Sciatic nerve (tissue), 2 donors: Measurements from ENCODE around the gene FARSA. TPM values are rescaled to one million over a fixed set of nuclear protein-coding genes. Genes with fewer than 3 reads are reported as not detected.
"Not testable (repeated sequence)": the region's sequence is repeated elsewhere in the genome, so short reads cannot be mapped to it uniquely, and the experiment has no call there.

Source experiments
- ATAC-seq: fragments of 200-7000 bp; cut with Tn5 transposase; one replicate; pipeline ENCODE4 v1.9.1; 2020; ENCODE audit warnings: mild to moderate bottlenecking, moderate library complexity
- DNase-seq: peaks from one replicate; pipeline ENCODE4 v3.0.0-alpha.2; 2020; ENCODE audit warnings: low spot score
- intact Hi-C: fragments of 100-400 bp; cut with DNase I; formaldehyde crosslinking; loops from one replicate; pipeline ENCODE4 v1.14.2; 2022
- total RNA-seq: library from RNA; stranded (reverse); fragmentation: NEBNext Ultra II Directional; extraction: Animal tissue kit (Norgen Biotek cat#: 25700); gene quantifications from one replicate; pipeline ENCODE4 v1.2.1, GENCODE V29; 2021
- donor health status: DM: no; HTN: no; CAD: no.
- donor health status: DM: no; HTN: no; CAD: no.

FARSA gene
- total RNA-seq, 1 donor from 2014 or later, result 33.7 TPM

DNA sequence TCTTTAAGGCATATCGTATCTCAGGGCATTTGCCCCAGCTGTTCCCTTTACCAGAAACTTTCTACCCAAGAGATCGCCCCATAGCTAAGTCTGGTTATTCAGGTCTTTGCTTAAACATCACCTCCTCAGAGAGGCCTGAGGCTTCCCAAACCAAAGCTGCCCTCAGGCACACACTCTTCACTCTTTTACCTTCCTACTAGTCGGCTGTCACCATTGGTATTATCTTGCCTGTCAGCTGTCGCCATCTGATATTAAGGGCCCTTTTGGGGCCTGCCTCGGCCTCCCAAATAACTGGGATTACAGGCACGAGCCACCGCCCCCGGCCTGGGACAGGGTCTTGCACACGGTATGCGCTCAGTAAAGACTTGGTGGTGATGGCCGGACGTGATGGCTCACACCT, 22.5 kb upstream of the FARSA start:
- ATAC-seq, result no peak
- no peak for DNase-seq
- intact Hi-C loops, result no loop called here

DNA sequence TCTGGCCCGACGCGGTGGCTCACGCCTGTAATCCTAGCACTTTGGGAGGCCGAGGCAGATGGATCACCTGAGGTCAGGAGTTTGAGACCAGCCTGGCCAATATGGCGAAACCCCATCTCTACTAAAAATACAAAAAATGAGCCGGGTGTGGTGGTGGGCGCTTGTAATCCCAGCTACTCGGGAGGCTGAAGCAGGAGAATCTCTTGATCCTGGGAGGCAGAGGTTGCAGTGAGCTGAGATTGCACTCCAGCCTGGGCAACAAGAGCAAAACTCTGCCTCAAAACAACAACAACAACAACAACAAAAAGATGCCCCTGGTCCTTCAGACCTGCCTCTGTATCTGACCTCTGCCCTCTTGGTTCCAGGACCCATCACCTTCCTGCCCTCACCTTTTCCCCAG, 22.1 kb upstream of the FARSA start:
- intact Hi-C loops, DNase-seq, ATAC-seq: not testable (repeated sequence)

DNA sequence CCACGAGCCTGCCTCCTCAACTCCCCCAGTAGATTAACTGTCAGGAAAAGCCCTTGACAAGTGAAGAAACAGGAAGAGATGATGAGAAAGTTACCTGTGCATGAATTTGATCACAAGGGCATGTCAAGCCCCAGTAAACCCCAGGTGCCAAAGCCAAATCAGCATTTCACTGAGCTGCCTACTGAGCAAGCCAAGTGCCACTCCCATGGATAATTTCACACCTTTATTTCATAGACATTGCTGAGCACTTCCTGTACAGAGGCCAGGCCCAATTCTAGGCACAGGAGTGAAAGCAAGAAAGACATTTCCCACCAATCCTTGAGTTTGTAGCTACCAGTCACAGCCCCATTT, 21.1 kb upstream of the FARSA start:
- no peak for ATAC-seq

DNA sequence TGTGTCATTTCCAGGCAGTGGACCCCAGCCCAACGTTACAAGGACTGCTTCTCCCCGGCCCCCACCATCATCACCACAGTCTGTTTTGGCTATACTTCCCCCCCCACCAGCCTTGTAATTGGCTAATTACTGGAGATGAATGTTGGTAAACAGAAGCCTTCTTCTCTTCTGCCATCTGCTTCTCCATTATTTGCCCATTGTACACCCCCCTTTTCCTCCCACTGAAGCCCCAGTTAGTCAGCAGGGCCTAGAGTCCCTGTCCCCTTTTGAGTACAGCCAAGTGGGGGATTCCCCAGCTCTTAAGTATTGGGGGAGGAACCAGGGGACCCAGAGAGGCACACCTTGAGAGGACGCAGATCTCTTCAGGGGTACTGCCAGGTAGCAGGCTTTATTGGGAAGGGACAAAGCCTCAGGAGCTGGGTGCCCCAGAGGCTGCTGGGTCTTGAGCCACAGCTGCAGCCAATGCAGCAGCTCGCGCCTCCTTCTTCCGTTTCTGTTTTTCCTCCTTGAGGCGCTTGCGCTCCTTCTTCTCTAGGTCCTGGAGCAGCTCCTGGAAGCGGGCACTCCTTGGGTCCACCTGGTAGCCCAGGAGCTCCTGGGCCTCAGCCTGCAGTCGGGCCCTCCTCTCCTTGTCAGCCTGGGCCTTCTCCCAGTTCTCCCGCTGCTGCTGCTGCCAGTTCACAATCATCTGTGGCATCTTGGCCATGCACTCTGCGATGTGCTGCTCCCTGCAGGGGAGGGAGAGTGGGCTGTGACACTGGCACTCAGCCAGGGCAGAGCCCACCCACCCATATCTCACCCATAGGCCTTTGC, 20.5 kb upstream of the FARSA start:
- DNase-seq (no peak), ATAC-seq (no peak)
- intact Hi-C loops, result no loop called here

More for the DNA sequence above, 21.1 kb upstream of the FARSA start:
- intact Hi-C loops, result no loop called here
- no peak for DNase-seq

DNA sequence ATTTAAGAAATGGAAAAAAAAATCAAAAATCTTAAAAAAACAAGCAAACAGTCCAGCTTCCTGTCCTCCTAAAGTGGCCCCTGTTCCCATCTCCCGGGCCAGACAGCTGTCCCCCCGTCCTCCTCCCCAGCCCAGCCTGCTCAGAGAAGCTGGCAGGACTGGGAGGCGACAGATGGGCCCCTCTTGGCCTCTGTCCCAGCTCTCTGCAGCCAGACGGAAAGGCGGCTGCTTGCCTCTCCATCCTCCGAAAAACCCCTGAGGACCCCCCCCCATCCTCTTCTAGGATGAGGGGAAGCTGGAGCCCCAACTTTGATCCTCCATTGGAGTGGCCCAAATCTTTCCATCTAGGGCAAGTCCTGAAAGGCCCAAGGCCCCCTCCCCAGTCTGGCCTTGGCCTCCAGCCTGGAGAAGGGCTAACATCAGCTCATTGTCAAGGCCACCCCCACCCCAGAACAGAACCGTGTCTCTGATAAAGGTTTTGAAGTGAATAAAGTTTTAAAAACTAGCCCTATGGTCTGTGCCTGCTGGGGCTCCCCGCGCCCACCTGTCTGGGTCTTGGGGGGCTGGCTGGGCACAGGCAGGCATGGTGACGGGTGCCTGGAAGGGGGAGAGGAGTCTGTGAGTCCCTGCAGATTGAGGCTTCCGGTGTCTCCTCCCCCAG, 19.8 kb upstream of the FARSA start:
- ATAC-seq, result no peak
- DNase-seq, result no peak
- intact Hi-C loops, result no loop called here

DNA sequence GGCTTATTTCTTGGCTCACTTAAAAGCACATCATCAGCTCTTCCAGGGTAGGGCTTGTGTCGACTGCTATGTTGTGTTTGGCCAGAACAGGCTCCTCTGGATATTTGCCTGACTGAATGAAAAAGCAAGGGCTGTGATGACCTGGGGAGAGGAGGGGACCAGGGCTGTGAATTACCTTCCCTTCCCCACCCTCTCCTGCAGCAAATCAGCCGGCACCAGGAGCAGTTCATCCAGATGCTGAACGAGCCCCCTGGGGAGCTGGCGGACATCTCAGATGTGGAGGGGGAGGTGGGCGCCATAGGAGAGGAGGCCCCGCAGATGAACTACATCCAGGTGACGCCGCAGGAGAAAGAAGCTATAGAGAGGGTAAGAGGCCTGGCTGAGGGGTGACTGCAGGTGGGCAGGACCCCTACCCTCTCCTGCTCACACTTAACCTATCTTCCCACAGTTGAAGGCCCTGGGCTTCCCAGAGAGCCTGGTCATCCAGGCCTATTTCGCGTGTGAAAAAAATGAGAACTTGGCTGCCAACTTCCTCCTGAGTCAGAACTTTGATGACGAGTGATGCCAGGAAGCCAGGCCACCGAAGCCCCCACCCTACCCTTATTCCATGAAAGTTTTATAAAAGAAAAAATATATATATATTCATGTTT, 19.1 kb upstream of the FARSA start:
- intact Hi-C loops, result no loop called here
- DNase-seq (no peak), ATAC-seq (no peak)

DNA sequence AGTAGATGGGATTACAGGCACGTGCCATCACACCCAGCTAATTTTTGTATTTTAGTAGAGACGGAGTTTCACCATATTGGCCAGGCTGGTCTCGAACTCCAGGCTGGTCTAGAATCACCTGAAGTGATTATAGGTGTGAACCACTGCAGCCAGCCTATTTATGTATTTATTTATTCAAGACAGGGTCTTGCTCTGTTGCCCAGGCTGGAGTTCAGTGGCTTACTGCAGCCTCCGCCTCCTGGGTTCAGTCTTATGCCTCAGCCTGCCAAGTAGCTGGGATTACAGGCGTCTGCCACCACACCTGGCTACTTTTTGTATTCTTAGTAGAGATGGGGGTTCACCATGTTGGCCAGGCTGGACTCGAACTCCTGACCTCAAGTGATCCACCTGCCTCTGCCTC, 18.5 kb upstream of the FARSA start:
- DNase-seq, intact Hi-C loops: not testable (repeated sequence)

DNA sequence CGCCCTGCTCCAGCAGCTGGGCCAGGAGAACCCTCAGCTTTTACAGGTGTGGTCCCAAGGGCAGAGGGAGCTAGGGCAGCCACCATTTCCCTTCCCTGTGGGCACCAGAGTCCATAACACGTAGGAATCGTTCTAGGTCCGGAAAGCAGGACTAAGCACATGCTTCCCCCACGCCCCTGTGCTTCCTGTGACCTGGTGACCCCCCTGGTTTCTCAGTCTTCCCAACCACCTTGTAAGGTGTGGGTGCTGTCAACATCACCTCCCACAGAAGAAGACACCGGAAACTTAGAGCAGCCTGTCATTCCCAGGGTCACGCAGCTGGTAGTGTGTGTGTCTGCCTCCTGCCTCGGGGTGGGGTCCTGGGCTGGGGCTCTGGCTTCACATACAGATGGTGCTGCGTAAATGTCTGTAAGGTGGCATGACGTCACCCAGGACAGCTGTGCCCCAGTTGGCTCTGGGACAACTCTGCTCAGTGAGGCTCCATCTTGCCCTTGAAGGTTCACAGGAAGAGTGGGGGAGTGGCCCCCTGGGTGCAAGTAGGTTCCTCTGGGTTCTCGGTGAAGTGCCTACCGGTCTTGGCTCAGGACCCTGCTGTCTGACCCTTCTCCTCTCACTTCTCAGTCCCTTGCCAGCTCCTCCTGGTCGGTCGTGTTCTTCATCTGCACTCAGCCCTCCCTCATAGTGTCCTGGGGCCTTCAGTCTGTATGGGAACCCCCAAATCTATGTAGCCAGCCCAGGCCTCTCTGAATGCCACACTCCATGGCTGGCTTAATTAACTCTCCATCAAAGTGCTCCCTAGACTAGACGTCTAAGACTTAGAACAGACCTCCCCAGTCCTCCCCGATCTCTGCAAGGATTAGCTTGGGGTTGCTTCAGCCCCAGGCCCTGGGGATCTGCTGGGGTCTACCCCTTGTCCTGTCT, 16.1 kb upstream of the FARSA start:
- ATAC-seq, result no peak
- intact Hi-C loops, result no loop called here
- no peak for DNase-seq

More for the DNA sequence above, 18.5 kb upstream of the FARSA start:
- not testable (repeated sequence) for ATAC-seq

DNA sequence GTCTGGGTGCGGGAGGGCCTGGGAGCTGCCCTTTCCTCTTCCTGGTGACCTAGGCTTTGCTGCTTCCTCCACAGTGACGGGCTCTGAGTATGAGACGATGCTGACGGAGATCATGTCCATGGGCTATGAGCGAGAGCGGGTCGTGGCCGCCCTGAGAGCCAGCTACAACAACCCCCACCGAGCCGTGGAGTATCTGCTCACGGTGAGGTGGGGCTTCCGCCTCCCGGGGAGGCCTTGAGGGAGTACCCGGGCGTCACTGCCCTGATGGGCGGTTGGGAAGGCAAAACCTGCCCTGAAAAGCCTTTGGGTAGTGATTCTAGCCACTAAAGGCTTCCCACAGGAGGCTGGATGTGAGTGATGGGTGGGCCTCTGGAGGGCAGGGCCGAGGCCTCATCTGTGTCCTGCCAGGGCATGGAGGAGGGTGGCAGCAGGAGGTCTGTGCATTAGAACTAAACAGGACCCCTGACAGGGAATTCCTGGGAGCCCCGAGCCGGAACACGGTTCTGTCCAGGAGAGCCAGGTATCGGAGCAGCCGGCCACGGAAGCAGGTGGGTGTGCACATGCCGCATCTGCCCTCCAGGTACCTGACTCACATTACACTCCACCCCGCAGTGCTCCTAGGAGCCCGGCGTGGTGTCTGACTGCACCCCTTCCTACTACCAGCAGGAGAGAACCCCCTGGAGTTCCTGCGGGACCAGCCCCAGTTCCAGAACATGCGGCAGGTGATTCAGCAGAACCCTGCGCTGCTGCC, 15.3 kb upstream of the FARSA start:
- intact Hi-C loops, result no loop called here
- no peak for DNase-seq
- ATAC-seq, result no peak

DNA sequence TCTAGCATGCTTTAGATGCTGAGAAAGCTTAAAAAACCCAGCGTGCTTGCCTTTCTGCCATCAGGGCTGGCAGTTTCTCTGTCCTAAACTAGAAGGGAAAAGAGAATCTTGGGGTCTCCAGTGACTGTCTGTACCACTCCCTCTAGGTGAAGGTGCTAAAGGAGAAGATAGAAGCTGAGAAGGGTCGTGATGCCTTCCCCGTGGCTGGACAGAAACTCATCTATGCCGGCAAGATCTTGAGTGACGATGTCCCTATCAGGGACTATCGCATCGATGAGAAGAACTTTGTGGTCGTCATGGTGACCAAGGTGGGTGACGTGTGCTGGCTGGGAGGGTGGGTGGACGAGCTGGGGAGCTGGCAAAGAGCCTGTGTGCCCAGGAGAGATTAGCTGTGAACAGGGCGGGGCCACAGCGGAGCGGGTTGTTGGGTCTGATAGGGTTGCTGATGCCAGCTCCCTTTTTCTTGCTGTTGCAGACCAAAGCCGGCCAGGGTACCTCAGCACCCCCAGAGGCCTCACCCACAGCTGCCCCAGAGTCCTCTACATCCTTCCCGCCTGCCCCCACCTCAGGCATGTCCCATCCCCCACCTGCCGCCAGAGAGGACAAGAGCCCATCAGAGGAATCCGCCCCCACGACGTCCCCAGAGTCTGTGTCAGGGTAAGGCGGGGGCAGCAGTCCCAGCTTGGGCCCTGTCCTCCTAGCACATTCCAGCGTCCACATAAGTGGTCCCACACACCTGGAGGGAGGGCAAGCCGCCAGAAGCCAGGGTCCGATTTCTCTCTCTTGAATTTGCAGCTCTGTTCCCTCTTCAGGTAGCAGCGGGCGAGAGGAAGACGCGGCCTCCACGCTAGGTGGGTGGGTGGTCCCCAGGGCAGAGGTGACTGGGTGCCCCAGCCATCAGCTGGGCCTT, 14.4 kb upstream of the FARSA start:
- ATAC-seq (no peak), DNase-seq (no peak)
- intact Hi-C loops, result no loop called here

DNA sequence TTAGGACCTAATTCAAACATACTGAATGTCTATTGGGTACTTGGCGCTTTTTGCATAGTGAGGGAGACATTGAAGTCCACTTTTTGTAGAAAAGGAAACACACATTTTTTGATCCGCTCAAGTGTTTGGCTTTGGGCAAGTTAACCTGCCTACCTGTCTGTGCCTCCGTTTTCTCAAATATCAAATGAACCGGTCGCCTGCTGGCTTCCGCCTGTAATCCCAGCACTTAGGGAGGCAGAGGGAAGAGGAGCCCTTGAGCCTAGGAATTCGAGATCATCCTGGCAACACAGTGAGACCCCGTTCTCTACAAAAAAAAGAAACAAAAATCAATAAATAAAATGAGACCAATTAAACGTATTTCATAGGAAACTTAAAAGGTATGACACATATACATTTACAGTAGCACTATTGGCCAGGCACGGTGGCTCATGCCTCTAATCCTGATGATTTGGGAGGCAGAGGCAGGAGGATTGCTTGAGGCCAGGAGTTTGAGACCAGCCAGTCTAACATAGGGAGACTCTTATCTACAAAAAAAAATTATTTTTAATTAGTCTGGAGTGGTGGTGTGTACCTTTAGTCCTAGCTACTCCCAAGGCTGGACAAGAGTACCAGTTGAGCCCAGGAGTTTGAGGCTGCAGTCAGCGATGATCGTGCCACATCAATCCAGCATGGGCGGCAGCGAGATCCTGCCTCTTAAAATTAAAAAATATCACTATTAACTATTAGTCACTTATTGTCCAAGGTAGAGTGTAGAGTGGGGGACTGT, 13.4 kb upstream of the FARSA start:
- no peak for ATAC-seq
- DNase-seq, result no peak
- intact Hi-C loops, result no loop called here

DNA sequence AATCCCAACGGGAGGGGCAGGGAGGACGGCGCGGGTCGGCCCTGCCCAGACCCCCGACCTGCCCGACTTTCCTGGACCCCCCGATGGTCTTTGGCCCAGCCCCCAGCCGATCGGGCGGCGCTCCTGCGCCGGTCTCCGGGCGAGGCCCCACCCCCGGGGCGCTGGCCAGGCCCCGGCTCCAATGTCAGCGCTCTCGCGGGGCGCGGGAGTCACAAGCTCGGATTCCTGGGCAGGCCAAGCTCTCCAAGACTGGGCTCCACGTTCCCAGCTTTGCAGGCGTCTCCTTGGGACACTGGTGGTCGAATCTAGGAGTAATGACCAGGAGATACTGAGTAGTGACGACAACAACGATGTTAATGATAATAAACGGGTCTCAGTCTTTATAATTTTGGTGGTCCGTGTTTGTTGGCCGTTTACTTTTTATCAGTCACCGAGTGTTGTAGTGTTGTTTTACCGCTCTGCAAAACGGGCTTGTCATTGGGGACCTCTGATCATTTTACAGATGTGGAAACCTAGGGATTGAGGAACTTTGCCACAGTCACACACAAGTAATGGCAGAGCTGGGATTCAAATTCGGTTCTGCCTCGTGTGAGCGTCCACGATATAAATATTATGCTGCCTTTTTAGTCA, 12.7 kb upstream of the FARSA start:
- DNase-seq, result peak; percentile 79
- intact Hi-C loops, result no loop called here
- peak; percentile 71 for ATAC-seq

DNA sequence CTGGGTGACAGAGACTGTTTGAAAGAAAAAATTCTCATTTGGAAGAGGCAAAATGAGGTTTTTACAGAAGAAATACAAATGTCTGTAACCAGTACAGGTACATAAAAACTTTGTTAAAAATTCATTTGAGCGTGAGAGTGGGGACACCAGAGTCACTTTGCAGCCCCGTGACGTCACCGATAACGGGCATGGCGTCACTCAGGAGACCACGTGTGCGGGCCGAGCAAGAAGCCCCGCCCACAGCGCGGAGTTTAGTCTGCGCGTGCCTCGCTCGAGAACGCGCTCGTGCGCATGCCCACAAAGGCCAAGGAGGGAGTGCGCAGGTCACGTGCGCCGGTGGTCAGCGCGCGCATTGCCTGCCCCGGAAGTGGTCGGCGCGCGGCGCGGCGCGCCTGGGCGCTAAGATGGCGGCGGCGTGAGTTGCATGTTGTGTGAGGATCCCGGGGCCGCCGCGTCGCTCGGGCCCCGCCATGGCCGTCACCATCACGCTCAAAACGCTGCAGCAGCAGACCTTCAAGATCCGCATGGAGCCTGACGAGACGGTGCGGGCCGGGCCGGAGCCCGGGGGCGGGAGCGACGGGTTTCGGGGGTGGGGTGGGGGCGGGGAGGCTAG, 12.1 kb upstream of the FARSA start, which contains the start of gene RAD23A:
Gene RAD23A (plus strand): TSS at position 384 of the 613 bp plus-strand sequence. CDS start 87 bp downstream, at position 471.
- intact Hi-C loops, result no loop called here
- peak; percentile 98 for ATAC-seq

DNA sequence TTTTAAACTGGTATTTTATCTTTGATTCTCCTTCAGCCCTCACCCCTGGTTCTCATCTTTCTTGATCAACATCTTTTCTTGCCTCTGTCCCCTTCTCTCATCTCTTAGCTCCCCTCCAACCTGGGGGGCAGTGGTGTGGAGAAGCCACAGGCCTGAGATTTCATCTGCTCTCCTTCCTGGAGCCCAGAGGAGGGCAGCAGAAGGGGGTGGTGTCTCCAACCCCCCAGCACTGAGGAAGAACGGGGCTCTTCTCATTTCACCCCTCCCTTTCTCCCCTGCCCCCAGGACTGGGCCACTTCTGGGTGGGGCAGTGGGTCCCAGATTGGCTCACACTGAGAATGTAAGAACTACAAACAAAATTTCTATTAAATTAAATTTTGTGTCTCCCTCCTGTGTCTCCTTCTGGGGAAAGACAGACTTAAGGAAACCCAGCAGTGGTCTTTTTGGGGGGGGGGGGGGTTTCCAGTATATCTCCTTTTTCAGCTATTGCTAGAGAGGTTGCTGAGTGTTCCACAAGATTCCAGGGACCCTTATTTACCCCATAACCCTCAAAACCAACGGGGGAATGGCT, 10.7 kb upstream of the FARSA start:
- ATAC-seq (no peak), DNase-seq (no peak)
- intact Hi-C loops, result no loop called here

More for the DNA sequence above, 12.1 kb upstream of the FARSA start, which contains the start of gene RAD23A:
- peak; percentile 99 for DNase-seq

DNA sequence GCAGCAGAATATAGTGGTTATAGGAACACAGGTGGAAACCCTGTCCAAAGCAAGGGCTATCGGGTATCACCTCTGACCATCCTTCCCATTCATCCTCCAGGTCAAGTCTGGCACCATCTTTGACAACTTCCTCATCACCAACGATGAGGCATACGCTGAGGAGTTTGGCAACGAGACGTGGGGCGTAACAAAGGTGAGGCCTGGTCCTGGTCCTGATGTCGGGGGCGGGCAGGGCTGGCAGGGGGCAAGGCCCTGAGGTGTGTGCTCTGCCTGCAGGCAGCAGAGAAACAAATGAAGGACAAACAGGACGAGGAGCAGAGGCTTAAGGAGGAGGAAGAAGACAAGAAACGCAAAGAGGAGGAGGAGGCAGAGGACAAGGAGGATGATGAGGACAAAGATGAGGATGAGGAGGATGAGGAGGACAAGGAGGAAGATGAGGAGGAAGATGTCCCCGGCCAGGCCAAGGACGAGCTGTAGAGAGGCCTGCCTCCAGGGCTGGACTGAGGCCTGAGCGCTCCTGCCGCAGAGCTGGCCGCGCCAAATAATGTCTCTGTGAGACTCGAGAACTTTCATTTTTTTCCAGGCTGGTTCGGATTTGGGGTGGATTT, 10.0 kb upstream of the FARSA start:
- DNase-seq (no peak), ATAC-seq (no peak)
- intact Hi-C loops, result no loop called here
